ENCODE results near the gene TSPAN11. TPM values are rescaled to one million over a fixed set of nuclear protein-coding genes. Genes with fewer than 3 reads are reported as not detected.

The TSPAN11 gene
- total RNA-seq, 4 donors from 2014 or later: 10.7 to 30.6 (median 18.3) TPM

DNA sequence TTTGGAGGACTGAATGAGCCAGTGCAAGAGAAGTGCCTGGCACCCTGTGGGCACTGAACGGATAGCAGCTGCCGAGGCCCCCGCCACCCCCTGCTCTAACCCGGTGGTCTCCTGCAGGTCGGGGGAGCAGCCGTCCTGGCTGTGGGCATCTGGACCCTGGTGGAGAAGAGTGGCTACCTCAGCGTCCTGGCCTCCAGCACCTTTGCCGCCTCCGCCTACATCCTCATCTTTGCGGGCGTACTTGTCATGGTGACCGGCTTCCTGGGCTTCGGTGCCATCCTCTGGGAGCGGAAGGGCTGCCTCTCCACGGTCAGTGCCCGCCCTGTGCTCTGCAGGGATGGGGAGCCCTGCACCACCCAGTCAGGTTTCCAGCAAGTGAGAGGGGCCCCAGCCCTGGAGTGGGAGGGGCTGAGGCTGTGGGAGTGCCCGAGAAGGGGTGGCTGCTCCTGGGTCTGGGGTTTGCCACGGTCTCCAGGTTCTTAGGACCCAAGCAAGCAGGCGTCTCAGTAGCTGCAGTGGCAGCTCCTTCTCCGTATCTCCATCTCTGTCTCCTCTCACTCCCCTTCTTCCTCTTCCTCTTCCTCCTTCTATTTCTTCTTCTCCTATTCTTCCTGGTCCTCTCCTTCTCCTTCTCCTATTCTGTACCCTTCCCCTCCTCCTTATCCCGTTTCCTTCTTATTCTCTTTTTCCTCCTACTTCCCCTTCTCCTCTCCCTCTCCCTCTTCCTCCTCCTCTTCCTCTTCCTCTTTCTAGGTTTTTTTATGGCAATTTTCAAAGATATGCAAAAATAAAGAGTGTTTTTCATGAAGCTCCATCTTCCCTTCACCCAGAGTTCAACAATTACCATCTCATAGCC, 37.4 kb downstream of the TSPAN11 start:
- H3K27ac ChIP-seq: no peak overlapping the region
- H3K4me1 ChIP-seq: peaks cover 0 to 10% (median 0%) of the 10 kb centered on the region in 4 donors
- peaks cover 0 to 32% (median 0%) of the 10 kb centered on the region in 3 donors for H3K36me3 ChIP-seq
- H3K27me3 ChIP-seq: no peaks in the 10 kb centered on the region
- no peaks in the 10 kb centered on the region for H3K9me3 ChIP-seq
- no peak overlapping the region for H3K4me3 ChIP-seq
- WGBS, 2 donors: 85 to 87% methylated on average over 20 to 21 of the region's 21 CpGs
- TF ChIP-seq, protein P1, sequence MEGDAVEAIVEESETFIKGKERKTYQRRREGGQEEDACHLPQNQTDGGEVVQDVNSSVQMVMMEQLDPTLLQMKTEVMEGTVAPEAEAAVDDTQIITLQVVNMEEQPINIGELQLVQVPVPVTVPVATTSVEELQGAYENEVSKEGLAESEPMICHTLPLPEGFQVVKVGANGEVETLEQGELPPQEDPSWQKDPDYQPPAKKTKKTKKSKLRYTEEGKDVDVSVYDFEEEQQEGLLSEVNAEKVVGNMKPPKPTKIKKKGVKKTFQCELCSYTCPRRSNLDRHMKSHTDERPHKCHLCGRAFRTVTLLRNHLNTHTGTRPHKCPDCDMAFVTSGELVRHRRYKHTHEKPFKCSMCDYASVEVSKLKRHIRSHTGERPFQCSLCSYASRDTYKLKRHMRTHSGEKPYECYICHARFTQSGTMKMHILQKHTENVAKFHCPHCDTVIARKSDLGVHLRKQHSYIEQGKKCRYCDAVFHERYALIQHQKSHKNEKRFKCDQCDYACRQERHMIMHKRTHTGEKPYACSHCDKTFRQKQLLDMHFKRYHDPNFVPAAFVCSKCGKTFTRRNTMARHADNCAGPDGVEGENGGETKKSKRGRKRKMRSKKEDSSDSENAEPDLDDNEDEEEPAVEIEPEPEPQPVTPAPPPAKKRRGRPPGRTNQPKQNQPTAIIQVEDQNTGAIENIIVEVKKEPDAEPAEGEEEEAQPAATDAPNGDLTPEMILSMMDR (IDR thresholded peaks at IDR 0.05): no peak
- no peak for TF ChIP-seq POLR2A (IDR thresholded peaks at IDR 0.05)
- TF ChIP-seq EP300 (IDR thresholded peaks at IDR 0.05): no peak
- no peak for DNase-seq (ENCODE audit: low spot score in 2 of 2)

DNA sequence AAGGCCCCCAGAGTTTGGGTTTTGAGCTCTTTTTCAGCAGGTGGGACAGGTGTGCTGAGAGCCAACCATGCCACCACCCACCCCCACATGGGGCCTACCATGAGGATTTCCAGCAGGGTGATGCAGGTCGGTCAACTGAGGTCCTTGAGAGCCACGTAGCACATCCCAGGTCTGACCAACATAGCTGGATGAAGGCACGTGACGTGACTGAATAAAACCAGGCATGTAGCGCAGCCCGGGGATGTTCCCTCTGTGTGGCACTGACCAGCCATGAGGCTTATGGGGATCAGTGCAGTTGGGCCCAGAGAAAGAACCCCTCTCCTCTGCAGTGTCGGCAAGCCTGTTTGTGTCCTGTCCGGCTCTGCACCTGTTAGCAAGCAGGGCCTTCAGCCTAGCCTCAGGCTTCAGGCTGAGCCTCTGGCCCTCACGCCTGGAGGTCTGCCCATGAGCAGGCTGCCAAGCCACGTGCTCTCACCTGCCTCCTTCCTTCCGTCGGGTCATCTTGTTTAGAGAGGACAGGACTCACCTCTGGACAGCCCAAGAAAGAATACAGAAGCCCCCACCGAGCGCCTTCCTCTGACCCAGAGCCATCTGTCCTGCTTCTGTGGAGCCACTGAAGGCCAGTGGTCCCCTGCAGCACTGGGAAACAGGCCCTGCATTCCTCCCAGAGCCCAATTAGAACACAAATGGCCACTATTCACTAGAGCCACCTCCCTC, 38.5 kb downstream of the TSPAN11 start:
- 89 to 95% methylated on average over 14 of the region's 14 CpGs for WGBS, 2 donors
- TF ChIP-seq EP300 (IDR thresholded peaks at IDR 0.05) (no peak), POLR2A (IDR thresholded peaks at IDR 0.05) (no peak)
- TF ChIP-seq, protein P1 (IDR thresholded peaks at IDR 0.05): no peak

DNA sequence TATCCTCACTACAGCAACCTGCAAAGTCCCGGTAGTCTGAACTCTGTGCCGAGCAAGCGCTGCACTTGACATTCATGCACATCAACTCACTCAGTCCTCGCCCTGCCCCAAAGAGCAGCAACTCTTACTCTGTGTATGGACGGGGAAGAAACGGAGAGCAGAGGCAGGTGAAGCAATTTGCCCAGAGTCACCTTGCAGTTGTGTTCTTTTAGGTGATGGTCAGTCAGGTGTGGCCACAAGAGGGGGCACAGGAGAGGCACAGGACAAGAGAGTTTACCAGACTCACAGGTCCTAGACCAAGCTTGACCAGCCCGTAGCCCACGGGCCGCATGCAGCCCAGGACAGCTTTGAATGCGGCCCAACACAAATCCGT, 39.1 kb downstream of the TSPAN11 start:
- Histone ChIP-seq H3K27ac (no peak overlapping the region), H3K36me3 (peaks cover 0 to 32% (median 0%) of the 10 kb centered on the region in 3 donors), H3K4me3 (no peak overlapping the region), H3K27me3 (no peaks in the 10 kb centered on the region), H3K9me3 (no peaks in the 10 kb centered on the region), H3K4me1 (peaks cover 0 to 10% (median 0%) of the 10 kb centered on the region in 4 donors)
- DNase-seq (ENCODE audit: low spot score in 2 of 2): no peak
- WGBS, 2 donors: 82% methylated on average over 11 of the region's 11 CpGs
- TF ChIP-seq POLR2A (IDR thresholded peaks at IDR 0.05) (no peak), EP300 (IDR thresholded peaks at IDR 0.05) (no peak)
- TF ChIP-seq, protein P1 (IDR thresholded peaks at IDR 0.05): no peak

More for the DNA sequence above, 38.5 kb downstream of the TSPAN11 start:
- no peak overlapping the region for H3K27ac ChIP-seq
- peaks cover 0 to 10% (median 0%) of the 10 kb centered on the region in 4 donors for H3K4me1 ChIP-seq
- H3K9me3 ChIP-seq: no peaks in the 10 kb centered on the region
- H3K27me3 ChIP-seq: no peaks in the 10 kb centered on the region
- peaks cover 0 to 32% (median 0%) of the 10 kb centered on the region in 3 donors for H3K36me3 ChIP-seq
- no peak overlapping the region for H3K4me3 ChIP-seq
- no peak for DNase-seq (ENCODE audit: low spot score in 2 of 2)

DNA sequence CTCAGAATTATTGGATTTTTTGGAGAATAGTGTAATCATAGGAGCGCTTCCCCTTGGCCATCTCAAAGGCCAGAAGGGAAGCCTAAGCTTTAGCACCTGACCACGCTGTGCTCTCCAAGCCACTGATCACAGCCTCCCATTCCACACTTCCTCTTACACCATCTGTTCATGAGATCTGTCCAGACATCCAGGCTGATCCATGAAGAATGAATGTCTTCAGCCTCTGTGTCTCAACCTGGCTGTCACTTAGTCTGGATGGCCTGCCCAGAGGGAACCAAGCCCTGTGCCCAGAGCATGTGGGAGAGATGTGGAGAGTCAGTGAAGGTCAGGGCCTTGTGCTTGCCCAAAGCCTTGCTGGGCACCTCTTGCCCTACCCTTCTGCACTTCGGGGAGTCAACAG, 40.5 kb downstream of the TSPAN11 start:
- Histone ChIP-seq H3K36me3 (peaks cover 0 to 32% (median 0%) of the 10 kb centered on the region in 3 donors), H3K9me3 (no peaks in the 10 kb centered on the region), H3K4me1 (peaks cover 0 to 22% (median 1%) of the 10 kb centered on the region in 4 donors), H3K27ac (no peak overlapping the region), H3K27me3 (no peaks in the 10 kb centered on the region), H3K4me3 (no peak overlapping the region)
- WGBS, 2 donors: 86 to 89% methylated on average over 3 of the region's 3 CpGs
- no peak for DNase-seq (ENCODE audit: low spot score in 2 of 2)
- TF ChIP-seq, protein P1 (IDR thresholded peaks at IDR 0.05): no peak
- TF ChIP-seq POLR2A (IDR thresholded peaks at IDR 0.05) (no peak), EP300 (IDR thresholded peaks at IDR 0.05) (no peak)

DNA sequence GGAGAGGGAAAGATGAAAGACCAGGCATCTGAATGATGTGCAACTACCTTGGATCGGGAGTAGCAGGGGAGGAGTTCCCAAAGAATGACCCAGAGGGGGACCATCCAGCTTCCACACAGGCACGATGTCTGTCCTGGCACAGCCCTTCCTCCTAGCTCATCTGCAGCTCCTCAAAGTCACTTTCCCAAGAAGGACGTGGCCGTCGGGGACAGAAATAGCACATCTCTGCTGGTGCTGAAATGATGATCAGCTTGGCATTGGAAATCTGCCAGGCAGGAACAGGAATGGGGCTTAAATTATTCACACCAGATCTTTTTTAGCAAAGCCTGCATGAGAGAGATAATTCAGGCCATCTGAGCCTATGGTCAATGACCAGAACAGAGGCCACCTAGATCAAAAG, 41.7 kb downstream of the TSPAN11 start:
- 74 to 79% methylated on average over 5 of the region's 5 CpGs for WGBS, 2 donors
- Histone ChIP-seq H3K4me3 (no peak overlapping the region), H3K36me3 (peaks cover 0 to 30% (median 0%) of the 10 kb centered on the region in 3 donors), H3K9me3 (no peaks in the 10 kb centered on the region), H3K27ac (no peak overlapping the region), H3K27me3 (no peaks in the 10 kb centered on the region), H3K4me1 (peaks cover 0 to 22% (median 1%) of the 10 kb centered on the region in 4 donors)
- no peak for DNase-seq (ENCODE audit: low spot score in 2 of 2)
- TF ChIP-seq, protein P1 (IDR thresholded peaks at IDR 0.05): no peak
- TF ChIP-seq POLR2A (IDR thresholded peaks at IDR 0.05) (no peak), EP300 (IDR thresholded peaks at IDR 0.05) (no peak)
